IPS DF 6.9 (cell line): ENCODE data around the gene SPACA5B.
"Not testable (repeated sequence)": the region's sequence is repeated elsewhere in the genome, so short reads cannot be mapped to it uniquely, and the experiment has no call there.

ENCODE experiments used
- DNase-seq: peaks from one replicate; pipeline ENCODE4 v3.0.0-alpha.2; 2013; ENCODE audit warnings: low read depth, low spot score
- H3K27ac ChIP-seq: one replicate; pipeline ENCODE4 v1.5.1; 2013; ENCODE audit warnings: low read length, control low read depth
- H3K27me3 ChIP-seq: 2 replicates; pipeline ENCODE4 v1.6.1; 2013; ENCODE audit warnings: mild to moderate bottlenecking, low read length; ENCODE audit not compliant: control insufficient read depth, insufficient read depth
- H3K36me3 ChIP-seq: 2 replicates; pipeline ENCODE4 v1.6.1; 2013; ENCODE audit warnings: low read length; ENCODE audit not compliant: control insufficient read depth, insufficient read depth
- H3K4me1 ChIP-seq: 2 replicates; pipeline ENCODE4 v1.6.1; 2013; ENCODE audit warnings: low read length; ENCODE audit not compliant: control insufficient read depth, insufficient read depth
- H3K4me3 ChIP-seq: 2 replicates; pipeline ENCODE4 v1.5.1; 2013; ENCODE audit warnings: mild to moderate bottlenecking, low read length
- H3K9me3 ChIP-seq: 2 replicates; pipeline ENCODE4 v1.6.1; 2013; ENCODE audit warnings: low read length, inconsistent platforms; ENCODE audit not compliant: control insufficient read depth, insufficient read depth
- WGBS: extraction: QIAGEN DNeasy Blood & Tissue Kit; methylation state at CpG from one replicate; pipeline ENCODE4 v1.1.7; 2013; ENCODE audit warnings: mixed read lengths, missing lambda C conversion rate; ENCODE audit not compliant: insufficient read length, insufficient coverage; 5-methylcytosine and 5-hydroxymethylcytosine counted together

SPACA5B gene

GRCh38 chrX:48130326-48130725 lies at the start of gene SPACA5B:
Gene SPACA5B, plus strand, starts transcription at chrX:48130626. Its CDS starts 62 bp downstream, at chrX:48130688.
- not testable (repeated sequence) for H3K4me3 ChIP-seq, H3K4me1 ChIP-seq, H3K9me3 ChIP-seq, H3K36me3 ChIP-seq, DNase-seq, H3K27me3 ChIP-seq, H3K27ac ChIP-seq
- no CpG with 5 or more reads among the region's 4 CpGs for WGBS

DNA sequence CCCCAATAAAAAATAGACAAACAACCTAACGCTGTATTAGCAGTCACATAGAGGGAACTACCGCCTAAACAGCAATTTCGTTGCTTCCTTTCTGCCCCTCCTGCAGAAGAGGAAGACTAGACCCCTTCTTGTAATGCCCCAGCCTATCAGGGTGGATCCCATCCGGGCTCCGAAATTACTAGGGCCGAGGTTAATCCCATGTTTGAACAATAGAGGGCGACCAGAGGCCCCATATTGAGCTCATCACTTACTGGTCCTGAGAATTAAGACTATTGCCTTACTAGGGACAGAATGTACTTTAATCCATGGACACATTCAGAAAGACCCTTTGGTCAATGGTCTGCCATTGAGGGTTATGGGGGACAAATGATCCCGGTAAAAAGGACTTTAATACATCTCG lies 47.2 kb upstream of the SPACA5B start:
- no peak for DNase-seq
- WGBS: no CpG with 5 or more reads among the region's 9 CpGs
- no peaks in the 10 kb centered on the region for H3K36me3 ChIP-seq
- H3K9me3 ChIP-seq: no peaks in the 10 kb centered on the region
- no peak overlapping the region for H3K27ac ChIP-seq
- H3K27me3 ChIP-seq: no peaks in the 10 kb centered on the region
- no peak overlapping the region for H3K4me3 ChIP-seq
- H3K4me1 ChIP-seq: no peaks in the 10 kb centered on the region

- H3K27ac ChIP-seq: no peak overlapping the region
- no CpG with 5 or more reads among the region's 5 CpGs for WGBS
- H3K4me3 ChIP-seq: no peak overlapping the region
- DNase-seq: no peak
- H3K36me3 ChIP-seq: no peaks in the 10 kb centered on the region
- no peaks in the 10 kb centered on the region for H3K9me3 ChIP-seq
- H3K27me3 ChIP-seq: no peaks in the 10 kb centered on the region
- H3K4me1 ChIP-seq: no peaks in the 10 kb centered on the region
These were observed 46.7 kb upstream of the SPACA5B start for GRCh38 chrX:48083706-48084105.

DNA sequence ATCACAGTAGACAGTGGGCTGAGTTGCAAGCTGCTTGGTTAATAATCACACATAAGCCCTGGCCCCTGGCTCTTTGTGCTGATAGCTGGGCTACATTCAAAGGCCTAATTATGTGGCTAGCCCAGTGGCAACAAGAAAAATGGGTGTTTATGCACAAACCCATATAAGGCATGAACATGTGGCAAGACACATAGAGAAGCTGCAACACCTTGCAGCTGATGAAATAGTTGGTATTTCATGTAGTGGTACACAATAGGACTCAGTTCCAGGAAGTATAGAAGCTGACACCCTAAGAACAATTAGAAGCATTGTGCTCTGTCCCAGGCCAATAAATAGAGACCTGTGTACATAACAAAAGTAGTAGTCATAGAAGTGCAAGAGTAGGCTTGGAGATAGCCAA lies 44.3 kb upstream of the SPACA5B start:
- no peaks in the 10 kb centered on the region for H3K27me3 ChIP-seq
- no peak overlapping the region for H3K27ac ChIP-seq
- no peaks in the 10 kb centered on the region for H3K9me3 ChIP-seq
- no peaks in the 10 kb centered on the region for H3K36me3 ChIP-seq
- no peaks in the 10 kb centered on the region for H3K4me1 ChIP-seq
- H3K4me3 ChIP-seq: no peak overlapping the region
- DNase-seq: no peak

- Histone ChIP-seq H3K9me3 (no peaks in the 10 kb centered on the region), H3K4me1 (no peaks in the 10 kb centered on the region), H3K27ac (no peak overlapping the region), H3K4me3 (no peak overlapping the region), H3K27me3 (no peaks in the 10 kb centered on the region), H3K36me3 (no peaks in the 10 kb centered on the region)
- DNase-seq: no peak
- WGBS: no CpG with 5 or more reads among the region's 5 CpGs
These were observed 40.3 kb upstream of the SPACA5B start for GRCh38 chrX:48090123-48090522.

GRCh38 chrX:48092558-48092957 lies 37.9 kb upstream of the SPACA5B start:
- not testable (repeated sequence) for H3K27ac ChIP-seq, H3K4me3 ChIP-seq, H3K27me3 ChIP-seq, H3K9me3 ChIP-seq, DNase-seq, H3K4me1 ChIP-seq, H3K36me3 ChIP-seq
- WGBS: no CpG with 5 or more reads among the region's 3 CpGs

DNA sequence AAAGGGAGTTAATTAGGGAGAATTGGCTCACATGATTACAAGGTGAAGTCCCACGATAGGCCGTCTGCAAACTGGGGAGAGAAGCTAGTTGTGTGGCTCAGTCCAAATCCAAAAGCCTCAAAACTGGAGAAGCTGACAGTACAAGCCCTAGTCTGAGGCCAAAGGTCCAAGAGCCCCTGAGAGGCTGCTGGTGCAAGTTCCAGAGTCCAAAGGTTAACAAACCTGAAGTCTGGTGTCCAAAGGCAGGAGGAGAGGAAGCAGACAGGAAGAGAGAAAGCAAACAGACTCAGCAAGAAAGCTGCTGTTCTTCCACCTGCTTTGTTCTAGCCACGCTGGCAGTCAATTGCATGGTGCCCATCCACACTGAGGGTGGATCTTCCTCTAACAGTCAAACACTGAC lies 29.0 kb upstream of the SPACA5B start:
- whole genome bisulfite sequencing: no CpG with 5 or more reads among the region's 3 CpGs

GRCh38 chrX:48102874-48103374 lies 27.5 kb upstream of the SPACA5B start:
- H3K9me3 ChIP-seq: no peaks in the 10 kb centered on the region
- H3K4me3 ChIP-seq: no peak overlapping the region
- no peak for DNase-seq
- H3K4me1 ChIP-seq: no peaks in the 10 kb centered on the region
- H3K36me3 ChIP-seq: no peaks in the 10 kb centered on the region
- no peaks in the 10 kb centered on the region for H3K27me3 ChIP-seq
- H3K27ac ChIP-seq: no peak overlapping the region
- no CpG with 5 or more reads among the region's 6 CpGs for WGBS

More for the DNA sequence above, 29.0 kb upstream of the SPACA5B start:
- H3K36me3 ChIP-seq: no peaks in the 10 kb centered on the region
- H3K27me3 ChIP-seq: no peaks in the 10 kb centered on the region
- no peak overlapping the region for H3K4me3 ChIP-seq
- H3K27ac ChIP-seq: no peak overlapping the region
- DNase-seq: no peak
- H3K9me3 ChIP-seq: no peaks in the 10 kb centered on the region
- H3K4me1 ChIP-seq: no peaks in the 10 kb centered on the region

GRCh38 chrX:48107717-48108116 lies 22.7 kb upstream of the SPACA5B start:
- Histone ChIP-seq H3K4me1 (no peaks in the 10 kb centered on the region), H3K4me3 (no peak overlapping the region), H3K36me3 (no peaks in the 10 kb centered on the region), H3K27ac (no peak overlapping the region), H3K9me3 (no peaks in the 10 kb centered on the region), H3K27me3 (no peaks in the 10 kb centered on the region)
- no peak for DNase-seq
- WGBS: no CpG with 5 or more reads among the region's 6 CpGs

GRCh38 chrX:48125286-48125685 lies 5.1 kb upstream of the SPACA5B start:
- H3K4me3 ChIP-seq, H3K4me1 ChIP-seq, DNase-seq, H3K27me3 ChIP-seq, H3K27ac ChIP-seq, H3K9me3 ChIP-seq, H3K36me3 ChIP-seq: not testable (repeated sequence)
- no CpG with 5 or more reads among the region's 10 CpGs for WGBS

DNA sequence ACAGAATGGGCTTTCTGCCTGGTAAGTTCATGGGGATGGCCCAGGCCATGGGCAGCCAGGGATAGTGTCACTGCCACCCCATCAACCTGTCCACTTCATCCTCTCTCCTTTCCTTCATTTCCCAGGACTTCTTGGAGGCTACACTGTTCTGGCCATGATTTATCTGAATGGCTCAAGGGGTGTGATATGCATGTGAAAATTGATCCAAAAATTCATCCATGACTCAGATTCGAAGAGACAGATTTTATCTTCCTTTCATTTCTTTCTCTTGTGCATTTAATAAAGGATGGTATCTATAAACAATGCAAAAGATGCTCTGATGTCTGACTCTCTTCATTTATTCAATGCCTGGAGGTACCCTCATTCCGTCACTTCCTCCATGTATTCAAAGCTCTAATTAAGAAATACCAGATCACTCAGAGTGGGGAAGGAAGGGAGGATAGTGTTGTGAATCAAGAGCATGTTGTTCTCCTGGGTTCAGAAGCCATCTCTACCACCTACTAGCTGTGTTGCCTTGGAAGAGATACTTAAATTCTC lies 1.9 kb downstream of the SPACA5B start:
- not testable (repeated sequence) for H3K9me3 ChIP-seq, H3K27ac ChIP-seq, H3K4me1 ChIP-seq, DNase-seq, H3K36me3 ChIP-seq, H3K4me3 ChIP-seq, H3K27me3 ChIP-seq
- WGBS: no CpG with 5 or more reads among the region's 2 CpGs
